HG02759 (cell line): ENCODE measurements around the gene SLC19A2.
A peak's percentile ranks its signal among the peaks of the same experiment; 100 is the strongest.

ENCODE experiments used
- ATAC-seq: cut with Tn5 transposase; IDR thresholded peaks from one replicate; pipeline ENCODE4 v1.9.1; 2021; ENCODE audit warnings: mild to moderate bottlenecking, moderate library complexity; ENCODE audit not compliant: unreplicated experiment

SLC19A2 gene, protein sequence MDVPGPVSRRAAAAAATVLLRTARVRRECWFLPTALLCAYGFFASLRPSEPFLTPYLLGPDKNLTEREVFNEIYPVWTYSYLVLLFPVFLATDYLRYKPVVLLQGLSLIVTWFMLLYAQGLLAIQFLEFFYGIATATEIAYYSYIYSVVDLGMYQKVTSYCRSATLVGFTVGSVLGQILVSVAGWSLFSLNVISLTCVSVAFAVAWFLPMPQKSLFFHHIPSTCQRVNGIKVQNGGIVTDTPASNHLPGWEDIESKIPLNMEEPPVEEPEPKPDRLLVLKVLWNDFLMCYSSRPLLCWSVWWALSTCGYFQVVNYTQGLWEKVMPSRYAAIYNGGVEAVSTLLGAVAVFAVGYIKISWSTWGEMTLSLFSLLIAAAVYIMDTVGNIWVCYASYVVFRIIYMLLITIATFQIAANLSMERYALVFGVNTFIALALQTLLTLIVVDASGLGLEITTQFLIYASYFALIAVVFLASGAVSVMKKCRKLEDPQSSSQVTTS

DNA sequence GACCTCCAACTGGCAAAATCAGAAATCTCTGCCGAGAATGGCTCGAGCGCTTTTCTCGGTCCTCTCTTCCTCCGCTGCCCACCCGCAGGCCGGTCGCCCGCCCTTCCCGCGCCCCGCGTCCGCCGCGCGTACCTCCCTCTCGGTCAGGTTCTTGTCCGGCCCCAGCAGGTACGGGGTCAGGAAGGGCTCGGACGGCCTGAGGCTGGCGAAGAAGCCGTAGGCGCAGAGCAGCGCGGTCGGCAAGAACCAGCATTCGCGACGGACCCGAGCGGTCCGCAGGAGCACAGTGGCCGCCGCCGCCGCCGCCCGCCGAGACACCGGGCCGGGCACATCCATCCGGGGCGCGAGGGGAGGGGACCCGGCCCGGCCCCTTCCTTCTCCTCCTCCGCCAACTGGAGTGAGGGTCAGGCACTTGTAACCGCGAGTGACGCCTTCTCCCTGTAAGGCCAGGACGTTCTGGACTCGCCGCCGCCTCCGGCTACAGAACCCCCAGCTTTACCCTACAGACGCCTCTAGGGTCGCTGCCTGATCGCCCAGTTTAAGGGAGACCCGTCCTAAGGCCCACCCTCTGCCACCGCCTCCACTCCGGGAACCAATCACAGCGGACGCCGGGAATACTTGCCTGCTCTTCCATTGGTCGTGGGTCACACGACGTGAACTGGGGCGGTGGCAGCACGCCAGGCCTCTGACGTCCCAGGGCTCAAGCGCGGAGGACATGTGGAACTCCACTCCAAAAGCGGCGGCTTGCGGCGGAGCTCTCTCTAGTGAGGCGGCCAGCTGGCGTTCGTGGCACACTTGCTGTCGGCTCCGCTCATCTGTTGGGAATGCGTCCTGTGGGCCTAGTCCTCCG, at the start of gene SLC19A2:
SLC19A2 (minus strand) TSS at position 514 of the 850 bp plus-strand sequence; CDS start at position 336, 178 bp downstream.
- peak; percentile 97 for ATAC-seq

DNA sequence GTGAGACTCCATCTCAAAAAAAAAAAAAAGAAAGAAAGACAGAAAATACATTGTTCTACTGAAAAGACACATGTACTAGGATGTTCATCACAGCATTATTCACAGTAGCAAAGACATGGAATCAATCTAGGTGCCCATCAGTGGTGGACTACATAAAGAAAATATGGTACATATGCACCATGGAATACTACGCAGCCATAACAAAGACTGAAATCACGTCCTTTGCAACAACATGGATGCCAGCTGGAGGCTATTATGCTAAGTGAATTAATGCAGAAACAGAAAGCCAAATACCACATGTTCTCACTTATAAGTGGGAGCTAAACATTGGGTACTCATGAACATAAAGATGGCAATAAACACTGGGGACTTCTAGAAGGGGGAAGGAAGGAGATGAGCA, 48.9 kb upstream of the SLC19A2 start:
- ATAC-seq = no peak

GRCh38 chr1:169533528-169534190, 47.9 kb upstream of the SLC19A2 start:
- peak; percentile 45 for ATAC-seq

DNA sequence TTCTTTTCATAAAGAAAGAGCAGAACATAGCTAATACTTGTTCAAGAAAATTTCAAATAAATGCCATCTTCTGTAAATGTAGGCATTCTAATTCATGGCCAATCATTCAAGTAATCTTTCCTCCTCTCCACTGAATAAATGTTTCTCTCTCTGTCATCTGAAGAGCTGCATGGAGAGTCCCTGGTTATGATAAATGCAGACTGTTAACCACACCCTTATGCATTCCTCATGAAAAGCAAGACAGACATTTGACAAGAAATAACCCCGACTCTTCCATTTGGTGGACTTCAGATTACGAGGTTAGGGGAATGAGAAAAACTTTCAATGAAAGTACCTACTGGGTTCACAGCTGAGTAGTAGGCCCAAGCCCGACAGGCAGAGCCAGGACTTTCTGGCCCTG, 44.7 kb upstream of the SLC19A2 start:
- no peak for ATAC-seq

- ATAC-seq = no peak
These were observed 43.4 kb upstream of the SLC19A2 start for GRCh38 chr1:169529068-169529642.

DNA sequence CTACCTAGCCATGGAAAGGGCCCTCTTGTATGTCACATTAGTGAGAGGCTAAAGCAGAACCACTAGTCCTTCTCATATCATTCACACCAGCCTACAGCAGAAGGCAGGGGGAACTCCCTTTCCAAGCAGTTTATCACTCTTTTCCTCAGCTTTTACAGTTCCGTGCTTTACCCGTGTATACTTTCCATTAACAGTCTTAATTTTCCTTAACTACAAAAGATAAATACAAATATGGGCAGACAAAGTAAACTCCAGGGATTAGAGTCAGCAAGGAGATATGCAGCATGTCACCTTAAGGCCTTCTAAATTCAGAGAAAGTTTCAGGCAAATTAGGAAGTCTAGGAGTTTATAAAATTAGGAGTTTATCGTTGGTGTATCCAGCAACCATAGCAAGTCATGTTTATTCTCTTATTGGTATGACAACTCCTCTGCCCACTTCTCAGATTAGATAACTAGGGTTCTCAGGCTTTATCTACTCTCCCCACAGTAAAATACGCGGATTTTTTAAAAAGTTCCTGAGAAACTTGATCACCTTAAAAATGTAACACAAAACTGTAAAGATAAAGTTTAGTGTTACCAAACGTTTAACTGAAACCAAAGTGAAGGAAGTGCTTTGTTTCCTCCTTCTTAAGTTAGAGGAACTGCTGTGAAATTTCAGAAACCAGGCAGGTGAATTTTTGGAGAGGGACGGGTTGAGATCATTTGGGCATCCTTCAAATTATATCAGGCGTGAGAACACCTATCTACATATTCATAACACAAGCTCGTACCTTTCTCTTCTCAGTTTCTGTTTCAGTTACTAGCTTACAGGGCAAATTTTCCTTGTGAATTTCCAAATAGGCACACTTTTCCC, 42.7 kb upstream of the SLC19A2 start:
- ATAC-seq = no peak

DNA sequence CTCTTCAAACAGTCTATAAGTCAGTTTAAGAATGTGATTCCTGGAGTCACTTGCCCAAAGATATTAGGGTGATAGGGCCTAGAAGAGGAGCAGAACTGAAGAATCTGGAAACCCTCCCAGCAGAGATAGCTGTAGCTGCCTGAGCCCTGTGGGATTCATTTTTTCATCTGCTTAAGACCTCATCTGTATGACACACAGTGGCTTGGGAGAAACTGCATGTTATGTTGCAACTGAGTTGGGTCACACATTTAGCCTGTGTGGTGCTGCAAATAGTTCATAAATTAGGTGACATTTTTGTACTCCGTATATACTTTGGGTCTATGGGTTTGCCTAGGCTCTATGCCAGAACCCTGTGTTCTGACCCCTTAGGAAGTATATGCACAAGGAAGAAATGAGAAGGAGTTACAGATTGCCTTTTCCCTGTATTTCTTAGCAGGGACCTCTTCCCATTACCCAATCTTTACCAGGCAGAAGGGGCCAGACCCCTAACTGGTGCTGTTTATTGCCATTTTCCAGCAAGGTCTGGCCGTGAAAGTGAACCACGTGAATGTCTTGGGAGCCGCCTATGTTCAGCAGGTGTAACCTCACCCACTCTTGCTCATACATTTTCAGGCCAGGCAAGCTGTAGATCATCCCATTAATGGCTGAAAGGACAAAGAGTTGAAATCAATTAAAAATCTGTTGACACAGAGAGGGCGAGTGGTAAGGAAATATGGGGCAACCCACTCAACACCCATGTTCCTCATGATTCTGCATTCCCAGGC, 41.9 kb upstream of the SLC19A2 start:
- ATAC-seq = no peak

- no peak for ATAC-seq
These were observed 41.3 kb upstream of the SLC19A2 start for GRCh38 chr1:169527001-169527400.

GRCh38 chr1:169526120-169526832, 40.5 kb upstream of the SLC19A2 start:
- ATAC-seq = no peak

DNA sequence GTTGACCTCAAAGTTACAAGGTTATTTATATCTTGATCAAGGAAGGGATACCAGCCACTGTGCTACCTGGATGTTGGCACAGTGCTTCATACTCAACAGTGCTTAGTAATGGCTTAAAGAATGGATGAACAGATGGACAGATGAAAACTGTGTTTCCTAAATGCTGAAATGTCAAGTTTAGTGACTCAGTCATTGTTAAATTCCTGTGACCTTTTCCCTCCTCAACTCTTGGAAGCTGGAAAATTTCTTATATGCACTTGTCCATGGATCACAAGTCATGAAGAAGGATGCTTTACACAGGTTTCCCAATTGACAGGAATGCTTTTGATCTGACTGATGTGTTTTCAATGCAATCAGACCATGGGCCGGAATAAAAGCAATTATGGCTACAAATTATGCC, 39.6 kb upstream of the SLC19A2 start:
- no peak for ATAC-seq

GRCh38 chr1:169523904-169524303, 38.2 kb upstream of the SLC19A2 start:
- ATAC-seq = no peak

GRCh38 chr1:169521226-169521625, 35.5 kb upstream of the SLC19A2 start:
- no peak for ATAC-seq

- ATAC-seq = no peak
These were observed 31.9 kb upstream of the SLC19A2 start for GRCh38 chr1:169517558-169518186.

GRCh38 chr1:169515641-169516040, 29.9 kb upstream of the SLC19A2 start:
- ATAC-seq = no peak

GRCh38 chr1:169514566-169515270, 29.0 kb upstream of the SLC19A2 start:
- ATAC-seq = no peak

DNA sequence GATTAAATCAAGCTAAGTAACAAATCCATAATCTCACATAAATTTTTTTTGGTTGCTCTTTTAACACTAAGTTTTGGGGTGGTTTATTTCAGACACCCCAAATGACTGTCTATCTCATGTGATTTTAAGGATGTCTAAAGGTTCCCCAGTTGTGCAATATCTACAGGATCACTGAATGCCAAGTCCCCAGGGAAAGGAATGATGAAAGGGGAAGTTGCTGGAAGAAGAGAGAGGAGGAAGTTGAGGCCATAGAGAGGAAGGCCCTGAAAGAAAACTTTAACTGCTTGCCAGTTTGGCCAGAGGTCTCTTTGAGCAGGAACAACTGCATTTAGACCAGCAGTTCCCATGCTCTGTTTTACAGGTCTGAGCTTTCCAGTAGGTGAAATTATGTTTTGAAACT, 27.5 kb upstream of the SLC19A2 start:
- ATAC-seq = no peak

DNA sequence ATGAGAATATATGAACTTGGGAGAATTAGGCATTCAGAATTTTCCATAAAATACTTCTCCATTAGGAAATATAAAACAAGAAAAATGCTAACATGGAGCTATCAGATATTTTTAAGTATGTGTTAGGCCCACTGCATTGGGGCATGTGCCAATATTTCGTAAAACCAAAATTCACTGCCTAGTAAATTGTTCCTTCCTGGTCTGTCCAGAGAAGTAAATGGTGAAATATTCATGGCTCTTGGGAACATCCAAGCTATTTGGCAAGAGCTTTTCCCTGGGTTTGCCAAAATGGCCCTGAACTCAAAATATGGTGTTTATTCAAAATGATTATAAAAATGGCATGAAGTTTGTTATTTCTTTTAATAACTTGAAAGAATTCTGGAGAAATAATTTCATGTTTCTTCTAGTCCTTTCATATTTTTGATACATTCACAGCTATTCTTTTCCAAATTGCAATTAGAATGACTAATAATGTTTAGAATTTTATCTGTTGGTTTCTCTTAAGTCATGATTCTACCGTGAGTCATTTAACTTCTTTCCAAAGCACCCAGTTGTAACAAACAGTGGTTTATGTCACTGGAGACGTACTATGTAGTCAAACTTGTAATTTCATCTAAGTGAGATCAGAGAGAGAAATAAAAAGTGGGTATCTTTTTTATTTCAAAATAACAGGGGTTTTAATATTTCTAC, 25.7 kb upstream of the SLC19A2 start:
- ATAC-seq = no peak
